Memory B cell (primary cell): ENCODE measurements around the gene PHYKPL.
"Not testable (repeated sequence)": the region's sequence is repeated elsewhere in the genome, so short reads cannot be mapped to it uniquely, and the experiment has no call there.

ENCODE experiments used
- ATAC-seq: fragments of 150-1000 bp; cut with Tn5 transposase; 2 replicates; pipeline ENCODE4 v1.10.0; 2021; ENCODE audit warnings: low read depth, mild to moderate bottlenecking, moderate library complexity
- DNase-seq, 2 donors: peaks; one replicate each; pipeline ENCODE4 v3.0.0; 2022; ENCODE audit warnings: low spot score in 2 of 2
- H3K27ac Mint-ChIP-seq: one replicate; pipeline ENCODE4 v1.8.0; 2022; ENCODE audit warnings: mild to moderate bottlenecking, moderate library complexity, mixed read lengths
- H3K27me3 Mint-ChIP-seq: one replicate; pipeline ENCODE4 v1.8.0; 2022; ENCODE audit warnings: mixed read lengths
- H3K36me3 Mint-ChIP-seq: one replicate; pipeline ENCODE4 v1.8.0; 2022; ENCODE audit warnings: mild to moderate bottlenecking, mixed read lengths
- H3K4me1 Mint-ChIP-seq: one replicate; pipeline ENCODE4 v1.8.0; 2022; ENCODE audit warnings: mixed read lengths
- H3K4me3 Mint-ChIP-seq: one replicate; pipeline ENCODE4 v1.8.0; 2022; ENCODE audit warnings: mild to moderate bottlenecking, moderate library complexity, mixed read lengths
- H3K9me3 Mint-ChIP-seq: one replicate; pipeline ENCODE4 v1.8.0; 2022; ENCODE audit warnings: mixed read lengths

PHYKPL gene

DNA sequence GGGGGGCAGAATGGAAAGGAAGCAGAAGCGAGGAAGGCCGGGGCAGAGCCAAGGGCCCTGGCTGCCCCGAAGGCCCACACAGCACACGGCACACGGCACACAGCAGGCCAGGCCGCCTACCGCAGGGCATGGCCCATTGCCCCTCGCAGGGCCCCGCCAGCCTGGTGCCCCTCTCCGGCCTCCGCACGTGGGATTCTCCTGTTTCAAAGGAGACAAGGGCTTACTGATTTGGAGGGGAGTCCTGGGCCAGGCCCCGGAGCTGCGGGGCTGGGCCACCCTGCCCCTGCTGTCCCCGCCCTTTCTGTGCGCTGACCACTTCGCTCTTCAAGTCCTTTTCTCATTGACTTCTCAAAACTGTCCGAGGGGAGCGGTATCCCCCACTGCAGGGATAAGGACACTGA, 7.7 kb upstream of the PHYKPL start:
- Mint-ChIP-seq H3K4me3 (peak overlapping the region; percentile 77), H3K36me3 (no peaks in the 10 kb centered on the region), H3K9me3 (no peaks in the 10 kb centered on the region), H3K27ac (peak overlapping the region; percentile 71), H3K4me1 (peaks cover 18% of the 10 kb centered on the region), H3K27me3 (no peaks in the 10 kb centered on the region)
- DNase-seq: no peak
- no peak for ATAC-seq

DNA sequence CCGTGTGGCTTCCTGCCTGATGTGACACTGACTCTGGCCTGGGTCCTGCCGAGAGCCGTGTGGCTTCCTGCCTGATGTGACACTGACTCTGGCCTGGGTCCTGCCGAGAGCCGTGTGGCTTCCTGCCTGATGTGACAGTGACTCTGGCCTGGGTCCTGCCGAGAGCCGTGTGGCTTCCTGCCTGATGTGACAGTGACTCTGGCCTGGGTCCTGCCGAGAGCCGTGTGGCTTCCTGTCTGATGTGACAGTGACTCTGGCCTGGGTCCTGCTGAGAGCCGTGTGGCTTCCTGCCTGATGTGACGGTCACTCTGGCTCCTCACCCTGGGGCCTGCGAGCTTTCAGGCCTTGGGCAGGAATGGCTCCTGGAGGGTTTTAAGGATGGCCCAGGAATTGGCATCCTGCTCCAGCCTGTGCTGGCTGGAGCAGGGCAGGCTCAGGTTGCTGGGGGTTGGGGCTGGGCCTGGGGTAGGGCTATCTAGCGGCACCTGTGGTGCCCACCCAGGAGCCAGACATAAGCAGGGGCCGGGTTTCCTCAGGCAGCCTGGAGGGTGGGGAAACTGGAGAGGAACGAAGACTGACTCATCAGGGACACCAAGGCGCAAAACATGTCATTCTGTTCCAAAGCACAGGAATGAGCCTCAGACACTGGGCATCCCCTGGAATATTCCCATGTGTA, 7.2 kb upstream of the PHYKPL start:
- ATAC-seq, H3K9me3 Mint-ChIP-seq, H3K36me3 Mint-ChIP-seq, DNase-seq, H3K27me3 Mint-ChIP-seq: not testable (repeated sequence)
- Mint-ChIP-seq H3K27ac (peak overlapping the region; percentile 57), H3K4me3 (peak overlapping the region; percentile 68), H3K4me1 (peaks cover 21% of the 10 kb centered on the region)

DNA sequence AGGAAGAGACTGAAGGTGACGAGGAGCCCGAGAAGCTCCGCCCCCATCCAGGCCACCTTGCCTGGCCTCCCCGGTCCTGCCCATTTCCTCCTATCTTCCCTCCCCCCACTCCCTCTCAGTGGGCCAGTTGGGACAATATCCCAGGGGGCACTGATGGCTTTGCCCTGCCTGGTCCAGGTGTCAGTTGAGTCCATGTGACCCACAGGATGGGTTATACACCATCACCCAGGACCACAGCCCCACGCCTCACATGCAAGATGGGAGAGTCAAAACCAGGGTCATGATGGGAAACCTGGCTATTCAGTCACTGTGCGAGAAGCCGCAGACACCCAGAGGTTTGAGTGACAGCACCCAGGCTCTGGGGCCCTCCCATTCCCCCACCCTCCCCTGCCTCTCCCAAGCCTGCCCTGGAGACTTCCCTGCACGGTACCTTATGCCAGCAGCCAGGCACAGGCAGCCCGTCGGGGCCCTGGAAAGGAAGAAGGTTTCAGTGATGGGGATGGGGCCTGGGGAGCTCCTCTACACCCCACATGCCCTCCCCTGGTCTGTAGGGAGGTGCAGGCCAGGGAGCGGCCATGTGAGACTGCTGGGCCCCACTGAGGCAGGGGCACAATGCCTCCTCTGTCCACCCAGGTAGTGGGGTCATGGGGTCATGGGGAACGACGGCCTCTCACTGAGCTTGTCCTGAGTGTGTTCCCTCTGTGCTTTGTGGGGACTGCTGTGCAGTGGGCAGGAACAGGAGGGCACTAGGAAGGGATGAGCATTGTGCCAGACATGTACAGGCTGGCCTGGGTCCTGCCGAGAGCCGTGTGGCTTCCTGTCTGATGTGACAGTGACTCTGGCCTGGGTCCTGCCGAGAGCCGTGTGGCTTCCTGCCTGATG, 6.3 kb upstream of the PHYKPL start:
- H3K27me3 Mint-ChIP-seq: no peaks in the 10 kb centered on the region
- no peaks in the 10 kb centered on the region for H3K36me3 Mint-ChIP-seq
- peak overlapping the region; percentile 50 for H3K27ac Mint-ChIP-seq
- H3K4me3 Mint-ChIP-seq: peak overlapping the region; percentile 47
- ATAC-seq (no peak), DNase-seq (no peak)
- no peaks in the 10 kb centered on the region for H3K9me3 Mint-ChIP-seq
- peaks cover 21% of the 10 kb centered on the region for H3K4me1 Mint-ChIP-seq

DNA sequence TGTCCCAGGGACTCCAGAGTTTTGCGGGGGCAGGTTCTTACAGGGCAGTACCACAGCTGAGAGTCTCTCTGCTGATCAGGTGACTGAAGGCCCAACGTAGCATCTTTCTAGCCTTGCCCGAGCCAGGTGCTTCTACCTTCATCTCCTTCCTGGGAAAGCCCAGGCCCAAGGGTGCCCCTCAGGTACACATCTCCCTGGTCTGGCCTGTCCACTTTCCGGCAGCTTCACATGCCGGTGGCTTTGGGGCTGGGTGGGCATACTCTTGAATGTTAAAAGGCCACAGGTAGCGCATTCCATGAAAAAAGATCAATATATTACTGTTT, 5.7 kb upstream of the PHYKPL start:
- no peak for DNase-seq
- no peaks in the 10 kb centered on the region for H3K27me3 Mint-ChIP-seq
- H3K4me1 Mint-ChIP-seq: peaks cover 21% of the 10 kb centered on the region
- no peaks in the 10 kb centered on the region for H3K36me3 Mint-ChIP-seq
- peak overlapping the region; percentile 14 for H3K4me3 Mint-ChIP-seq
- no peak for ATAC-seq
- no peak overlapping the region for H3K27ac Mint-ChIP-seq
- no peaks in the 10 kb centered on the region for H3K9me3 Mint-ChIP-seq

DNA sequence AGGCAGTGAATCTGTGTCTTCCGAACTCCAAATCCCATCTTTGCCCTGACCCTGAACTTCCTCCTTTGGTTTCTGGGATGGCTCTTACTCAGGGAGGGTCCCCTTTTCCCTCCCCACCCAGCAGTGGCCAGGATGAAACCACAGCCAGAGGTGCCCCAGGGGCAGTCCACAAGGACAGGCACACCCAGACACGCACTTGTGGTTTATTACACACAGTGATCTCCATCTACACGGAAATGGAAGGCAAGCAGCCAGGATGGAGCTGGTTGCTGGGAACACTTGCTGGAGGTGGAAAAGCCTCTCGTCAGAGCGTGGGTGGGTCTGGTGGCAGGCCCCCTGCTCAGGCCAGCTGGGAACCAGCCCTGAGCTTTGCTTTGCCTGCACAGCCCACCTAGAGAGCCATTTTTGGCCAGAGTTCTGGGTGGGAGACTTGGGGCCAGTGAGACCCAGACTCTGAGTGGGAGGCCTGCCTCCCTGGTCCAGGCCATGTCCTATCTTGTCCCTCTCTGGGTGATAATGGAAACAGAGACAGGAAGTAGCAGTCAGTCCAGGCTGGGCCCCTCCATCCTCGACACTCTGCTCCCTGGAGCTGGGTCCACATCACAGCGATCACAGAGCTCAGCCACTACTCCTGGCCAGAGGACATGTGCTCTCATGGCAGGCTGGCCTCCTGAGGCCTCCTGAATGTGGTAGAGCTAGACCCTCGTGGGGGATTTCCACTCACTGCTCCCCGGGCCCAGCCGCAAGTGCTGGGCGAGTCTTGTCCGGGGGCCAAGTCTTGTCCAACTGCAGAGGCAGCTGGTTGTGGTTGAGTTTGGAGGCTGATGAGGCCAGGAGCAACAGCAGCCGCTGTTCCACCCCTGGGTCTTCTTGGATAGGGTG, 5.1 kb upstream of the PHYKPL start:
- Mint-ChIP-seq H3K4me1 (peaks cover 24% of the 10 kb centered on the region), H3K27me3 (no peaks in the 10 kb centered on the region), H3K27ac (no peak overlapping the region), H3K9me3 (no peaks in the 10 kb centered on the region), H3K4me3 (no peak overlapping the region), H3K36me3 (no peaks in the 10 kb centered on the region)
- DNase-seq: no peak
- ATAC-seq: no peak

DNA sequence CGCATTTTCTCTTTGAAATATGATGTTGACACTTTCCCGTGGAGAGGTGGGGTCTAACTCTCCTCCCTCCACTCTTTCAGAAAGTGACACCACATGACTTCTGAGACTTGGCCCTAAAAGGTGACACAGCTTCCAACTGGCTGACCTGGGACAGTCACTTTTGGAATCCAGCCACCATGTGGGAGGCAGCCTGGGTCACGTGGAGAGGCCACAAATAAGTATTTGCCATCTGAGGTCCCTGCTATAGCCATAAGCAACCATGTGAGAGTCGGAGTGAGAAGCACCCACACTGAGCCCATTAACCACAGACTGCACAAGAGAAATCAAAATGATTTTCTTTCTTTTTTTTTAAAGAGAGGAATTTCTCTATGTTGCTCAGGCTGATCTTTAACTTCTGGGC, 4.1 kb upstream of the PHYKPL start:
- Mint-ChIP-seq H3K27ac (no peak overlapping the region), H3K4me1 (peaks cover 24% of the 10 kb centered on the region), H3K4me3 (no peak overlapping the region)

DNA sequence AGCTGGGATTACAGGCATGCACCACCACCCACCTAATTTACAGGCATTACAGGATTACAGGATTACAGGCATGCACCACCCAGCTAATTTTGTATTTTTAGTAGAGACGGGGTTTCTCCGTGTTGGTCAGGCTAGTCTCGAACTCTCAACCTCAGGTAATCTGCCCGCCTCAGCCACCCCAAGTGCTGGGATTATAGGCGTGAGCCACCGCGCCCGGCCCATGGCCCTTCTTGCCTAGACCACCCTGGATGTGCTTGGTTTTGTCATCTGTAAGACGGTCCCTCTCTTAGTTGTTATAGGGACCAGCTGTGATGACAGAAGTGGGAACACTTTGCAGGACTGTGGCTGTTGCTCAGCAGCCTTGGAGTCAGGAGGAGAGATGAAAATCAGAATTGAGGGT, 3.5 kb upstream of the PHYKPL start:
- H3K27ac Mint-ChIP-seq: no peak overlapping the region
- no peak overlapping the region for H3K4me3 Mint-ChIP-seq
- peaks cover 27% of the 10 kb centered on the region for H3K4me1 Mint-ChIP-seq
- DNase-seq (no peak), ATAC-seq (no peak)
- no peaks in the 10 kb centered on the region for H3K27me3 Mint-ChIP-seq
- H3K9me3 Mint-ChIP-seq: no peaks in the 10 kb centered on the region
- peaks cover 2% of the 10 kb centered on the region for H3K36me3 Mint-ChIP-seq

More for the DNA sequence above, 4.1 kb upstream of the PHYKPL start:
- DNase-seq (no peak), ATAC-seq (no peak)
- Mint-ChIP-seq H3K9me3 (no peaks in the 10 kb centered on the region), H3K36me3 (no peaks in the 10 kb centered on the region), H3K27me3 (no peaks in the 10 kb centered on the region)

DNA sequence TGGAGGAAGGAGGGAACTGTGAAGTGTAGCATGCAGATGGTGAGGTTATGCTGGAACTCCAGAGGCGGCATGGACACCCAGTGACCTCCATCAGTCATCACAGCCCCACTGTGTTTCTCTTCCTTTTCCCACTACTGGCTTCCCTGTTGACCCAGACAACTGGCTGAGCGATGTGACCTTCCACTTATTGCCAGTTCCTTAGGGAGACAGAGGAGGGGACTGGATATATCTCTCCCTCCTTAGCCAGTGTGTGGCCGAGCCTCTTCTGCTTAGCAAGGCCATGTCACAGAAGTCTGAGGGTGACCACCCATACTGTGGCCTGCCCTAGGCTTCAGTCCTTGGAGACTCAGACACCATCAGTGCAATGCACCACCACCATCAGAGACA, 3.0 kb upstream of the PHYKPL start:
- H3K27ac Mint-ChIP-seq: no peak overlapping the region
- no peaks in the 10 kb centered on the region for H3K9me3 Mint-ChIP-seq
- DNase-seq (no peak), ATAC-seq (no peak)
- H3K4me3 Mint-ChIP-seq: no peak overlapping the region
- H3K4me1 Mint-ChIP-seq: peaks cover 26% of the 10 kb centered on the region
- no peaks in the 10 kb centered on the region for H3K27me3 Mint-ChIP-seq
- H3K36me3 Mint-ChIP-seq: peaks cover 5% of the 10 kb centered on the region

DNA sequence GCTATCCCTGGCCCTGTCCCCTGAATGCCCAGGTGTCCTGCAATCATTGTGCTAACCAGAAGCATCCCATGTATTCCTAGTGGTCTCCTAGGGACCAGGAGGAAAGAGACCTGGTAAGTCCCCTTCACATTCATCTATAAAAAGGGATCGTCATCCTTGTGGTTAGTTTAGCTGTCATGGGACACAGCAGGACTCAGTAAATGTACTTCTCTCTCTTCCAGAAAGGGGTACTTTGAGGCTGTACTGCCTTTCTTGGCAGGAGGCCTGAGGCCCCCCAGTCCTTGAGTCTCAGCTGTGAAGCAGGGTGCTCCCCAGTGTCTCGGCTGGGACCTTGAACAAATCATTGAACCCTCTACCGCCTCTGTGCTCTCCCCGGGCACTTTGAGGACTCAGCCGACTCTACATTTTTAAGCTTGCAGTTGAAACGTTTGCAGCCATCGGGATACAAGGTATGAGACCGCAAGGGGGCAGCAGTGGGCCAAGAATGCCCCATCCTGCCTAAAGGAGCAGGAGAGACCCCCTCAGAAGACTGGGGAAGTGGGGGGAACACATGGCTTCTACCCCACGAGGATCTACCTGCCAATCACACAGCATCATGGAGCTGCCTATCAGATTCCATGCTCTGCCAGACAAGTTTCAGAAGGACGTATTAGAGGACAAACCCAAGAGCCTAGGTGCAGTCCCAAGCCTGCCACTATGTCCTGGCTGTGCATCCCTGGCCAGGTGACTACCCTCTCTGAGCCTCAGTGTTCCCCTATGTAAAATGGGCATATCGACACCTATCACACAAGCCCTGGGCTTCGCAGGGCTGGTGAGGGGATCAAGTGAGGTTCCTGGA, 2.4 kb upstream of the PHYKPL start:
- peaks cover 24% of the 10 kb centered on the region for H3K4me1 Mint-ChIP-seq
- no peaks in the 10 kb centered on the region for H3K27me3 Mint-ChIP-seq
- no peak overlapping the region for H3K27ac Mint-ChIP-seq
- no peak overlapping the region for H3K4me3 Mint-ChIP-seq
- ATAC-seq (peak; percentile 20), DNase-seq (peak; percentile 67 to 70)
- peaks cover 6% of the 10 kb centered on the region for H3K36me3 Mint-ChIP-seq
- H3K9me3 Mint-ChIP-seq: no peaks in the 10 kb centered on the region

DNA sequence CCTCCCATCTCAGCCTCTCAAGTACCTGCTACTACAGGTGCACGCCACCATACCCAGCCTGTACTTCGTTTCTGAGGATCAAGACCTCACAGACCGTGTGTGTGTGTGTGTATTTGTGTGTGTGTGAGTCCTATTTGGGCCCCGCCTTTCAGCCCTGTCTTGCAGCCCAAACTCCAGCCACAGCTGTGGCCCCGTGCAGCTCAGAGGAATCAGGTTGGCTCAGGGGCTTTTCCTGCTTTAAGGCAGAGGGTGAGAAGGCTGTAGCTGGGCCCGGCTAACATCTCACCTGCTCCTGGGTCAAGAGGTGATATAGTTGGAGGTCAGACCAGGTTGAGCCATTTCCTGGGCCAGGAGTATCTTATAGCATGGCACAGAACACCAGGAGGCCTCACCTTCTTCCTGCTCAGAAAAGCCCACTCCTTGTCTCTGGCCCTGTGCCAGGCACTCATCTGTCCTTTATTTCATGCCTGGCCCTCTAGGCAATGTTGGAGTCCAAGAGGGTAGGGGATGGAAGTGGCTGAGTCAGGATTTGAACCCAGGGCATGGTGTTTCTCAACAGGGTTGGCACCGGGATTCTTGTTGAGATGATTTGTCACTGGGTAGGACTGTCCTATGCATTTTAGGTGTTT, 1.6 kb upstream of the PHYKPL start:
- Mint-ChIP-seq H3K4me1 (peaks cover 25% of the 10 kb centered on the region), H3K27me3 (no peaks in the 10 kb centered on the region), H3K36me3 (peaks cover 11% of the 10 kb centered on the region), H3K9me3 (no peaks in the 10 kb centered on the region), H3K27ac (no peak overlapping the region), H3K4me3 (peak overlapping the region; percentile 24)
- no peak for ATAC-seq
- DNase-seq: no peak

DNA sequence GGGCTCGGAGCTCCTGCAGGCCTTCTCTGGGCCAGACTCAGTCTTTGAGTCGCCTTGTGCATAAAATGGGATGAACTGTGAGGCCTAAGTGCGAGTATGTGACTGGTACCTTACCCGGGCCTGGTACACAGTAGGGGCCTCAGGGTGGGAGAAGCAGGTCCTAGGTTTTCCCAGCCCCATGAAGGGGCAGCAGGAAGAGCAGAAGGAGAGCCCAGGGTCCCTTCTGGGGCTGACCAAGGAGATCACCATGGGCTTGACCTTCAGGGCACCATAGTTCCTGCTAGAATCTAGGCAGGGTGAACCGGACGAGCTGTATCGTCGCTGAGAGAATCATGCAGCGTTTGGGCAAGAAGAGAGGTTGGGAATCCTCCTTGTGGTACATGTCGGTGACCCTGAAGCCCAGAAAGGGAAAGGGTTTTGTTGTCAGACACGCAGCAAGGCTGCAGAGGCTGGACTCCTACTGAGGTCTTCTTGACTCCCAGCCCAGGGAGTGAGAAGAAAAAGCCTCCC, 373 bp upstream of the PHYKPL start:
- Mint-ChIP-seq H3K4me1 (peaks cover 31% of the 10 kb centered on the region), H3K36me3 (peaks cover 16% of the 10 kb centered on the region), H3K4me3 (peak overlapping the region; percentile 80), H3K9me3 (no peaks in the 10 kb centered on the region), H3K27me3 (no peaks in the 10 kb centered on the region), H3K27ac (peak overlapping the region; percentile 80)
- no peak for ATAC-seq
- no peak for DNase-seq

DNA sequence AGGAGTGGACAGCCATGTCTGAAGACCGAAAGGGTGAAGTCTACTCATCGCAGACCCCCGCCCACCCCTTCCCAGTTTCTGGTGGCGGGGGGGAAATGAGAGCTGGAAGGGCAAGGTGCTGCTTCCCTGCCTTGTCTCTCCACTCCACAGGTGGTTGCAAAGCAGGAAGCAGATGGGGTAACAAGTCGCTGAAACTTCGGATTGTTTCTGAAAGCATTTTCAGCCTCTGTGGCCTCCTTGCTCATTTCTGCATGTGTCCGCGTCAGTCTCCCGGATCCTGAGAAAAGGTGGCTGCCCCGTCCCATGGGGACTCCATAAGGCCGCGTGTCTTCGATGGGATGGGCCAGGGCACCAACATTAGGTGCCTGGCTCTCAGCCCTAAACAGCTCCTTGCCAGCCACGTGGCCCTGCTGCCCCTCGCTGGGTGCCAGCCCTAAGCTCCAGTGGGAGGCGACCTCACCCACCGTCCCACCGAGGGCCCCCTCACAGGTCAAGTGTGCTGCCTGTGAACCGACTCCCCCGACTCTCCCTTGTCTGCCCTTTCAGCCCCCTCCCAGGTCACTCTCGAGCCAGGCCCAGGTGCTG, 971 bp downstream of the PHYKPL start:
- Mint-ChIP-seq H3K36me3 (peaks cover 27% of the 10 kb centered on the region), H3K27ac (peak overlapping the region; percentile 72), H3K4me3 (peak overlapping the region; percentile 87), H3K9me3 (no peaks in the 10 kb centered on the region), H3K27me3 (no peaks in the 10 kb centered on the region), H3K4me1 (peaks cover 40% of the 10 kb centered on the region)
- ATAC-seq (no peak), DNase-seq (no peak)
